ENCODE results near the gene ZNF358. TPM values are rescaled to one million over a fixed set of nuclear protein-coding genes. Genes with fewer than 3 reads are reported as not detected.

The ZNF358 gene
- total RNA-seq, 1 donor from 2014 or later, result 80.8 TPM

GRCh38 chr19:7526059-7526929, 10.4 kb downstream of the ZNF358 start:
- no peak overlapping the region for H3K4me3 ChIP-seq (ENCODE audit: low read depth, low read length)
- no peak for TF ChIP-seq CTCF (conservative IDR thresholded peaks at IDR 0.05; ENCODE audit: low read depth, low read length)
- no peak for DNase-seq (ENCODE audit: low read depth)

- no peak for DNase-seq (ENCODE audit: low read depth)
- no peak for TF ChIP-seq CTCF (conservative IDR thresholded peaks at IDR 0.05; ENCODE audit: low read depth, low read length)
- H3K4me3 ChIP-seq (ENCODE audit: low read depth, low read length), result no peak overlapping the region
Measured at GRCh38 chr19:7527516-7528191, 11.8 kb downstream of the ZNF358 start.

GRCh38 chr19:7528192-7528519, 12.3 kb downstream of the ZNF358 start:
- DNase-seq (ENCODE audit: low read depth), result no peak
- H3K4me3 ChIP-seq (ENCODE audit: low read depth, low read length), result no peak overlapping the region
- no peak for TF ChIP-seq CTCF (conservative IDR thresholded peaks at IDR 0.05; ENCODE audit: low read depth, low read length)

- no peak overlapping the region for H3K4me3 ChIP-seq (ENCODE audit: low read depth, low read length)
- no peak for TF ChIP-seq CTCF (conservative IDR thresholded peaks at IDR 0.05; ENCODE audit: low read depth, low read length)
- DNase-seq (ENCODE audit: low read depth), result no peak
Measured at GRCh38 chr19:7528522-7529245, 12.8 kb downstream of the ZNF358 start.

- DNase-seq (ENCODE audit: low read depth), result no peak
- H3K4me3 ChIP-seq (ENCODE audit: low read depth, low read length), result no peak overlapping the region
- no peak for TF ChIP-seq CTCF (conservative IDR thresholded peaks at IDR 0.05; ENCODE audit: low read depth, low read length)
Measured at GRCh38 chr19:7529246-7529600, 13.3 kb downstream of the ZNF358 start.

GRCh38 chr19:7529610-7530490, 13.9 kb downstream of the ZNF358 start:
- no peak overlapping the region for H3K4me3 ChIP-seq (ENCODE audit: low read depth, low read length)
- no peak for TF ChIP-seq CTCF (conservative IDR thresholded peaks at IDR 0.05; ENCODE audit: low read depth, low read length)
- DNase-seq (ENCODE audit: low read depth), result no peak
